Spleen (tissue), 11 donors: Measurements from ENCODE around the gene MTERF4. TPM values are rescaled to one million over a fixed set of nuclear protein-coding genes. Genes with fewer than 3 reads are reported as not detected.

Source experiments
- DNase-seq: peaks from one replicate; pipeline ENCODE4 v3.0.0-alpha.2; 2020
- H3K27ac ChIP-seq, 8 donors: fragments of 200-600 bp; sonication (generic) in 7 of 8; 1 replicate in 4 of 8; 2 replicates in 4 of 8; pipeline versions ENCODE4 v1.5.0 to v1.8.0; 2016 to 2021; ENCODE audit warnings: inconsistent platforms in 4 of 8, mild to moderate bottlenecking in 4 of 8, moderate library complexity in 1 of 8
- H3K27me3 ChIP-seq, 7 donors: fragments of 200-600 bp; sonication (generic) in 6 of 7; replicated peaks in 1 of 7; 1 replicate in 4 of 7; 2 replicates in 3 of 7; pipeline versions ENCODE4 v1.5.0 to v1.8.0; 2016 to 2021; ENCODE audit warnings: inconsistent platforms in 3 of 7, mild to moderate bottlenecking in 1 of 7
- H3K36me3 ChIP-seq, 6 donors: fragments of 200-600 bp; sonication (generic) in 5 of 6; 1 replicate in 4 of 6; 2 replicates in 2 of 6; pipeline versions ENCODE4 v1.5.0 to v1.8.0; 2016 to 2021; ENCODE audit warnings: inconsistent platforms in 2 of 6
- H3K4me1 ChIP-seq, 6 donors: fragments of 200-600 bp; sonication (generic) in 5 of 6; 1 replicate in 3 of 6; 2 replicates in 3 of 6; pipeline versions ENCODE4 v1.5.0 to v1.8.0; 2016 to 2021; ENCODE audit warnings: inconsistent platforms in 3 of 6
- H3K4me3 ChIP-seq, 8 donors: fragments of 200-600 bp; sonication (generic) in 7 of 8; 1 replicate in 4 of 8; 2 replicates in 4 of 8; pipeline versions ENCODE4 v1.5.0 to v1.8.0; 2016 to 2021; ENCODE audit warnings: inconsistent platforms in 4 of 8, mild to moderate bottlenecking in 4 of 8, moderate library complexity in 2 of 8
- H3K9me3 ChIP-seq, 8 donors: fragments of 200-600 bp; sonication (generic) in 7 of 8; 1 replicate in 4 of 8; 2 replicates in 4 of 8; pipeline versions ENCODE4 v1.5.0 to v1.8.0; 2016 to 2021; ENCODE audit warnings: inconsistent platforms in 4 of 8
- POLR2A ChIP-seq, 3 donors: fragments of 450-650 bp; IDR thresholded peaks; one replicate each; pipeline ENCODE4 v1.5.1; 2017; ENCODE audit warnings: antibody characterized with exemption in 3 of 3, mild to moderate bottlenecking in 1 of 3
- POLR2AphosphoS5 ChIP-seq, 3 donors: sonication (generic); formaldehyde crosslinking; IDR thresholded peaks; one replicate each; pipeline ENCODE4 v1.5.1; 2017; ENCODE audit warnings: antibody characterized with exemption in 3 of 3
- WGBS, 5 donors: extraction: QIAGEN DNeasy Blood & Tissue Kit in 3 of 5; methylation state at CpG; one replicate each; pipeline versions ENCODE4 v1.1.5 to v1.1.7; 2013 to 2018; 5-methylcytosine and 5-hydroxymethylcytosine counted together
- intact Hi-C: fragments of 100-400 bp; cut with DNase I; formaldehyde crosslinking; loops from one replicate; pipeline ENCODE4 v1.15.0; 2023; ENCODE audit warnings: low total_unique reads
- polyA plus RNA-seq, 3 donors: library from polyadenylated mRNA; stranded (reverse); fragments of 200-250 nt; gene quantifications; one replicate each; pipeline ENCODE4 v1.2.1, GENCODE V29; 2013
- total RNA-seq, 7 donors: library from RNA; depleted of rRNA in 3 of 7; stranded (reverse); fragments of >200 nt in 3 of 7; fragmentation: NEBNext Ultra II Directional in 4 of 7; extraction: Animal tissue kit (Norgen Biotek cat#: 25700) in 4 of 7; gene quantifications; one replicate each; pipeline versions ENCODE4 v1.1.0 to v1.2.1, GENCODE V29; 2016 to 2021
- TF ChIP-seq, protein P1 (sequence below), 11 experiments: fragments of 200-600 bp in 7 of 11; fragments of 450-650 bp in 4 of 11; sonication (generic) in 4 of 11; IDR thresholded peaks in 8 of 11; conservative IDR thresholded peaks in 3 of 11; 1 replicate in 7 of 11; 2 replicates in 4 of 11; pipeline versions ENCODE4 v1.4.0 to v1.8.0; 2016 to 2021; ENCODE audit warnings: antibody characterized with exemption in 11 of 11, inconsistent platforms in 4 of 11, mild to moderate bottlenecking in 1 of 11
- donor health status: healthy with polysubstance abuse.
- donor health status: DM: no; HTN: no; CAD: no; lungs with moderate emphysema.
- donor health status: DM: no; HTN: no; CAD: no.
- donor health status: Bipolar disorder and iron deficiency.
- donor health status: healthy.
- donor health status: DM: no; HTN: no; CAD: no.
- donor health status: DM: yes; HTN: yes; CAD: no.

MTERF4 gene
- total and polyA plus RNA-seq, 10 donors, result 28.4 to 74.0 (median 47.2) TPM

DNA sequence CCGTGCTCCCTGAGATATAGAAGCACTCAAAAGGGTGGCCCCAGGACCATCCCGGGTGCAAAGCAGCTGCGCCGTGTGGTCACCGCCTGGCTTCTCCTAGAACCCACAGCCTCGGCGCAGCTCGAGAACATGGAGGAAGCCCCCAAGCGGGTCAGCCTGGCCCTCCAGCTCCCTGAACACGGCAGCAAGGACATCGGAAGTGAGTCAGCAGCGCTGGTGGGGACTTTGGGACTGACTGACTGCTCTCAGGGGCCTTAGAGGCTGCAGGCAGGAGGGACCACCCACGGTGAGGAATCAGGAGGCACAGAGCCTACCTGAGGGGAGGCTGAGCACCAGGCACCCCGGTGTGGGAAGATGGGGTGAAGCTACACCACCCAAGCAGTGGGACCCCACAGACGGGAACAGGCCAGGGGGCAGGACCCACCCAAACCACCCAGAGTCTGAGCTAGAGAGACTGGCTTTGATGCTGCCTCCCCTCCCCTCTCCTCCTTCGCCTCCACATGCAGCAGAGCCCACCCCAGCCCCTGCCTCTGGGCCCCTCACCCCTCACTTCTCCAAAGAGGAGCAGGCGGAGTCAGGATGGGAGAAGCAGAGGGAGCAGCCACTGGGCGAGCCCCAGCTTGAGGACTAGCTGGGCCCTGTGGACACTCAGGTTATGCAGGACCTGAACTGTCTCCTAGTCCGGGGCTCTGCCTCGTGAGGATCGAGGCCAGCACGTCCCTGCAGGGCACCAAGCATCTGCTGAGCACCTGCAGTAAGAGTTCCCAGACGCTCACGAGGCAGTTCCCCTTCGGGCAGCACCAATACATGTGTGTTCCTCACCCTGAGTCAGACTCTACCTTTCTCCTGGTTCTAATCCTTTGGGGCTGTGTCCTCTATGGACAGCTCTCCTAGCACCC lies 28.7 kb downstream of the MTERF4 start:
- TF ChIP-seq, protein P1, sequence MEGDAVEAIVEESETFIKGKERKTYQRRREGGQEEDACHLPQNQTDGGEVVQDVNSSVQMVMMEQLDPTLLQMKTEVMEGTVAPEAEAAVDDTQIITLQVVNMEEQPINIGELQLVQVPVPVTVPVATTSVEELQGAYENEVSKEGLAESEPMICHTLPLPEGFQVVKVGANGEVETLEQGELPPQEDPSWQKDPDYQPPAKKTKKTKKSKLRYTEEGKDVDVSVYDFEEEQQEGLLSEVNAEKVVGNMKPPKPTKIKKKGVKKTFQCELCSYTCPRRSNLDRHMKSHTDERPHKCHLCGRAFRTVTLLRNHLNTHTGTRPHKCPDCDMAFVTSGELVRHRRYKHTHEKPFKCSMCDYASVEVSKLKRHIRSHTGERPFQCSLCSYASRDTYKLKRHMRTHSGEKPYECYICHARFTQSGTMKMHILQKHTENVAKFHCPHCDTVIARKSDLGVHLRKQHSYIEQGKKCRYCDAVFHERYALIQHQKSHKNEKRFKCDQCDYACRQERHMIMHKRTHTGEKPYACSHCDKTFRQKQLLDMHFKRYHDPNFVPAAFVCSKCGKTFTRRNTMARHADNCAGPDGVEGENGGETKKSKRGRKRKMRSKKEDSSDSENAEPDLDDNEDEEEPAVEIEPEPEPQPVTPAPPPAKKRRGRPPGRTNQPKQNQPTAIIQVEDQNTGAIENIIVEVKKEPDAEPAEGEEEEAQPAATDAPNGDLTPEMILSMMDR (IDR thresholded peaks at IDR 0.05 in 8 of 11, conservative IDR thresholded peaks at IDR 0.05 in 3 of 11), result no peak
- peak in 2 of 3 donors; percentile 34 to 55 for TF ChIP-seq POLR2AphosphoS5 (IDR thresholded peaks at IDR 0.05)
- TF ChIP-seq POLR2A (IDR thresholded peaks at IDR 0.05), result no peak
- intact Hi-C loops, result no loop called here
- peaks cover 0 to 83% (median 49%) of the 10 kb centered on the region in 6 donors for H3K36me3 ChIP-seq
- H3K9me3 ChIP-seq, result no peaks in the 10 kb centered on the region
- H3K4me3 ChIP-seq, result no peak overlapping the region
- peak; percentile 74 for DNase-seq
- H3K27ac ChIP-seq, result no peak overlapping the region
- no peaks in the 10 kb centered on the region for H3K27me3 ChIP-seq
- H3K4me1 ChIP-seq, result peaks cover 0 to 6% (median 2%) of the 10 kb centered on the region in 6 donors
- WGBS, 5 donors, result 82 to 89% (median 85%) methylated on average over 14 to 25 of the region's 25 CpGs

DNA sequence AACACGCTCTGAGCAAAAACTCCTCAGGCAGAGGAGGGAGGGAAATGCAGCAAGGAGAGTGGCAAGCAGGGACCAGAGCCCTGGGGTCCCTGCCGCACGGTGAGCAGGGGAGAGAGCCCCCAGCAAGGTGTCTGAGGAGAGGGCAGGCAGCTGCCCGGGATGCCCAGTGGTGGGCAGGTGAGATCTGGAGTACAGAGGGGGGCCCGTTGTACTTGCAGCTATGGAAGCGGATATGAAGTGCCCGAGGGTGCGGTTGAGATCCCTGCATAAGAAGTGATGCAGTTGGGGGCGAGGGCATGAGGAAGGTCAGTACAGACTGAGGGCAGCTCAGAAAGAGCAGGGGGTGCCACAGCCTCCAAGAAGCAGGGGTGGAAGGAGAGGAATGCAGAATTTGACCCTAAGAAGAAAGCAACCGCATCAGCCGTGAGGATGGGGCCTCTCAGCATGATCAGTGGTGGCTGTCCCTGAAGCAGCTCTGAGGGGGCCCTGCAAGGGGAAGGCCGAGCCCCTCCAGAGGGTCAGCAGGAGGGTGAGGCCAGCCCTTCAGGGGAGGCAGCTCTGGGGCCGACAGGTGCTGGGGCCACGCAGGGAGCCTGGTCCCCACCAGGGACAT lies 29.4 kb downstream of the MTERF4 start:
- 82 to 93% (median 89%) methylated on average over 12 to 14 of the region's 14 CpGs for WGBS, 5 donors

DNA sequence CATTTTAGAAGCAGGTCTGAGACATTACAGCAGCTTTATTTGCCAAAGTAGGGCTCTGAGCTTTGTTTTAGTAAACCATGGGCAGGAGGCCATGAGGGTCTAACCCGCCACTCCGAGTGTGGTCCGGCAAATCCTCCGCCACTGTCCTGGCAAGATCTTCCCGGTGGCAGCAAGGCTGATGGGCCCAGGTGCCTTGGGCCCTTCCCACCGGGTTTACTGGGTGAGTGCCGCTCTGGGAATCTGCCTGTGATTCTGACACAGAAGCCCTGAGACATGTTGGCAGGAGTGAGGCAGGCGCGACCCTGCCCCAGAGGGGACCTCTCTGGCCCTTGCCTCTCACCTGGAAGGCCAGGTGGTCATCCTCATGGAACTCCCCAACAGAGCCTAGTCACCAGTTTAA lies 29.9 kb downstream of the MTERF4 start:
- H3K27me3 ChIP-seq, result no peaks in the 10 kb centered on the region
- TF ChIP-seq POLR2A (IDR thresholded peaks at IDR 0.05) (no peak), POLR2AphosphoS5 (IDR thresholded peaks at IDR 0.05) (no peak)
- TF ChIP-seq, protein P1 (IDR thresholded peaks at IDR 0.05 in 8 of 11, conservative IDR thresholded peaks at IDR 0.05 in 3 of 11), result no peak
- 77 to 96% (median 94%) methylated on average over 6 to 9 of the region's 9 CpGs for WGBS, 5 donors
- intact Hi-C loops, result no loop called here
- H3K27ac ChIP-seq, result no peak overlapping the region
- no peaks in the 10 kb centered on the region for H3K9me3 ChIP-seq
- DNase-seq, result no peak
- no peak overlapping the region for H3K4me3 ChIP-seq
- no peaks in the 10 kb centered on the region for H3K4me1 ChIP-seq
- peaks cover 0 to 96% (median 50%) of the 10 kb centered on the region in 6 donors for H3K36me3 ChIP-seq

More for the DNA sequence above, 29.4 kb downstream of the MTERF4 start:
- TF ChIP-seq POLR2A (IDR thresholded peaks at IDR 0.05) (no peak), POLR2AphosphoS5 (IDR thresholded peaks at IDR 0.05) (no peak)
- TF ChIP-seq, protein P1 (IDR thresholded peaks at IDR 0.05 in 8 of 11, conservative IDR thresholded peaks at IDR 0.05 in 3 of 11), result no peak
- H3K27ac ChIP-seq, result no peak overlapping the region
- H3K36me3 ChIP-seq, result peaks cover 0 to 91% (median 49%) of the 10 kb centered on the region in 6 donors
- no peaks in the 10 kb centered on the region for H3K4me1 ChIP-seq
- no peaks in the 10 kb centered on the region for H3K9me3 ChIP-seq
- intact Hi-C loops, result no loop called here
- no peak overlapping the region for H3K4me3 ChIP-seq
- H3K27me3 ChIP-seq, result no peaks in the 10 kb centered on the region
- DNase-seq, result no peak

DNA sequence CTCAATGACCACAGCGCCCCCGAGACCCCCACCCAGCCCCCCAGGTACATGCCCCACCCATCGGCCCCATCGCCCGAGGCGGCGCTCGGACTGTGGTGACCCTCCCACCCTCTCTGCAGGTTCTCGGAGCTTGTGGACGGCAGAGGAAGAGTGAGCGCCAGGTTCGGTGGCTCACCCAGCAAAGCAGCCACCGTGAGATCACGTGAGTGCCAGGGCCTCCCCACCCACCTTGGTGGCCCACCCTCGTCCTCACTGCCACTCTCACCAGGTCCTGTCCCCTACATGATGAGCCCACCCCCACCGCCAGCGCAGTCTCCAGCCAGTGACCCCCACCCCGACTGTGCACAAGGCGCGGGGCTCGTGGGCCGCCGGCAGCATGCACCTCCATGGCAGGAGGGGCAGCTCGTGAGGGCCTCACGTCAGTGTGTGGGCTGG lies 30.4 kb downstream of the MTERF4 start:
- H3K27me3 ChIP-seq, result no peaks in the 10 kb centered on the region
- no peaks in the 10 kb centered on the region for H3K4me1 ChIP-seq
- no peaks in the 10 kb centered on the region for H3K9me3 ChIP-seq
- H3K4me3 ChIP-seq, result no peak overlapping the region
- no peak overlapping the region for H3K27ac ChIP-seq
- peaks cover 0 to 100% (median 54%) of the 10 kb centered on the region in 6 donors for H3K36me3 ChIP-seq
- WGBS, 5 donors, result 88 to 95% (median 94%) methylated on average over 13 to 25 of the region's 25 CpGs
- intact Hi-C loops, result no loop called here
- TF ChIP-seq POLR2AphosphoS5 (IDR thresholded peaks at IDR 0.05), result peak in 1 of 3 donors; percentile 6
- no peak for TF ChIP-seq POLR2A (IDR thresholded peaks at IDR 0.05)
- no peak for DNase-seq
